HG03060 (cell line): ENCODE measurements around the gene HMCES.
"Not testable (repeated sequence)": the region's sequence is repeated elsewhere in the genome, so short reads cannot be mapped to it uniquely, and the experiment has no call there.

ENCODE experiments used
- ATAC-seq: cut with Tn5 transposase; IDR thresholded peaks from one replicate; pipeline ENCODE4 v1.9.1; 2021; ENCODE audit warnings: low read depth, moderate number of reproducible peaks; ENCODE audit not compliant: unreplicated experiment

The HMCES gene

GRCh38 chr3:129278439-129278965 is at the start of gene HMCES:
HMCES (plus strand) TSS chr3:129278870; CDS start chr3:129279733, 863 bp downstream.
- no peak for ATAC-seq

- no peak for ATAC-seq
These were observed 49.6 kb upstream of the HMCES start for GRCh38 chr3:129228891-129229585.

- ATAC-seq: no peak
These were observed 48.2 kb upstream of the HMCES start for GRCh38 chr3:129230311-129231019.

GRCh38 chr3:129231331-129232119 is 47.1 kb upstream of the HMCES start:
- ATAC-seq: no peak

- peak; percentile 93 for ATAC-seq
These were observed 45.1 kb upstream of the HMCES start for GRCh38 chr3:129233538-129233937.

GRCh38 chr3:129234441-129234840 is 44.2 kb upstream of the HMCES start:
- ATAC-seq: no peak

- ATAC-seq: no peak
These were observed 43.2 kb upstream of the HMCES start for GRCh38 chr3:129235344-129235917.

- no peak for ATAC-seq
These were observed 39.5 kb upstream of the HMCES start for GRCh38 chr3:129238945-129239705.

- no peak for ATAC-seq
These were observed 38.7 kb upstream of the HMCES start for GRCh38 chr3:129239991-129240390.

GRCh38 chr3:129240436-129240835 is 38.2 kb upstream of the HMCES start:
- ATAC-seq: no peak

GRCh38 chr3:129245141-129245540 is 33.5 kb upstream of the HMCES start:
- no peak for ATAC-seq

GRCh38 chr3:129245641-129246306 is 32.9 kb upstream of the HMCES start:
- ATAC-seq: not testable (repeated sequence)

GRCh38 chr3:129246636-129247035 is 32.0 kb upstream of the HMCES start:
- no peak for ATAC-seq

GRCh38 chr3:129248286-129248979 is 30.2 kb upstream of the HMCES start:
- no peak for ATAC-seq

GRCh38 chr3:129249284-129250065 is 29.2 kb upstream of the HMCES start, which contains the start of gene COPG1:
COPG1 (plus strand) TSS chr3:129249606; CDS start chr3:129249710, 104 bp downstream.
- peak; percentile 71 for ATAC-seq

- ATAC-seq: no peak
These were observed 25.9 kb upstream of the HMCES start for GRCh38 chr3:129252748-129253147.

- ATAC-seq: no peak
These were observed 24.0 kb upstream of the HMCES start for GRCh38 chr3:129254536-129255230.
